GM12801 (cell line): ENCODE data around the gene CCL16.

Experiments
- CTCF ChIP-seq: IDR thresholded peaks from one replicate; pipeline ENCODE4 v1.5.1; 2011; ENCODE audit warnings: control low read depth; ENCODE audit not compliant: insufficient read length; ENCODE audit errors: extremely low read depth

The CCL16 gene

GRCh38 chr17:36014946-36015345 is 33.6 kb upstream of the CCL16 start:
- no peak for TF ChIP-seq CTCF

GRCh38 chr17:36011201-36011600 is 29.9 kb upstream of the CCL16 start:
- no peak for TF ChIP-seq CTCF

- TF ChIP-seq CTCF = no peak
Observed at GRCh38 chr17:36008998-36009665, 27.8 kb upstream of the CCL16 start.

- no peak for TF ChIP-seq CTCF
Observed at GRCh38 chr17:36004594-36005108, 23.4 kb upstream of the CCL16 start.

GRCh38 chr17:36002631-36003030 is 21.3 kb upstream of the CCL16 start:
- no peak for TF ChIP-seq CTCF

- TF ChIP-seq CTCF = no peak
Observed at GRCh38 chr17:36001862-36002603, 20.7 kb upstream of the CCL16 start.

GRCh38 chr17:36001110-36001771 is 19.9 kb upstream of the CCL16 start, which contains the start of gene CCL15:
Gene CCL15 (minus strand): TSS chr17:36001553. CDS start chr17:36001492, 61 bp downstream.
- TF ChIP-seq CTCF = no peak
